PC-9 (cell line): ENCODE measurements around the gene RAB40B. TPM values are rescaled to one million over a fixed set of nuclear protein-coding genes. Genes with fewer than 3 reads are reported as not detected.

Experiments used
- BruUV-seq: library from RNA; stranded (reverse); fragments of 400-500 nt; replicated peaks from 2 replicates; lab custom pipeline; 2021; lab: Mats Ljungman, UMichigan
- CTCF ChIA-PET: fragments of 300-600 bp; sonication (Branson Sonifier 250); formaldehyde crosslinking; loops from one replicate; lab custom pipeline; 2022; ENCODE audit warnings: antibody characterized with exemption; lab: Charles Lee
- POLR2A ChIA-PET: fragments of 300-600 bp; sonication (Branson Sonifier 250); formaldehyde crosslinking; loops from one replicate; lab custom pipeline; 2022; ENCODE audit warnings: antibody characterized with exemption; ENCODE audit not compliant: unreplicated experiment; lab: Charles Lee
- DNase-seq, 2 experiments: peaks; one replicate each; pipeline versions ENCODE4 v3.0.0 to v3.0.0-alpha.2; 2015 to 2022; ENCODE audit warnings: mixed read lengths in 1 of 2
- H2AFZ ChIP-seq: fragments of 200-600 bp; sonication (generic); 2 replicates; pipeline ENCODE4 v1.8.1; 2017; ENCODE audit warnings: antibody characterized with exemption
- H3F3A ChIP-seq: fragments of 200-600 bp; sonication (generic); 2 replicates; pipeline ENCODE4 v1.8.1; 2017; ENCODE audit warnings: antibody characterized with exemption, mild to moderate bottlenecking, low read depth; ENCODE audit not compliant: insufficient read depth
- H3K27ac ChIP-seq: fragments of 200-600 bp; sonication (generic); 2 replicates; pipeline ENCODE4 v1.6.1; 2016; ENCODE audit warnings: mixed run types
- H3K27me3 ChIP-seq: fragments of 200-600 bp; sonication (generic); 2 replicates; pipeline ENCODE4 v1.6.1; 2016; ENCODE audit warnings: low read depth, mixed run types; ENCODE audit not compliant: insufficient read depth
- H3K36me3 ChIP-seq: fragments of 200-600 bp; sonication (generic); 2 replicates; pipeline ENCODE4 v1.6.1; 2016; ENCODE audit warnings: low read depth, mixed run types
- H3K4me1 ChIP-seq: fragments of 200-600 bp; sonication (generic); replicated peaks from 2 replicates; pipeline ENCODE4 v1.6.1; 2016; ENCODE audit warnings: mixed run types; ENCODE audit not compliant: insufficient read depth
- H3K4me2 ChIP-seq: fragments of 200-600 bp; sonication (generic); 2 replicates; pipeline ENCODE4 v1.6.1; 2017; ENCODE audit warnings: mixed run types
- H3K4me3 ChIP-seq: fragments of 200-600 bp; sonication (generic); 2 replicates; pipeline ENCODE4 v1.6.1; 2016; ENCODE audit warnings: mixed run types
- H3K79me2 ChIP-seq: fragments of 200-600 bp; sonication (generic); 2 replicates; pipeline ENCODE4 v1.6.1; 2017; ENCODE audit warnings: low read depth, mixed run types
- H3K9me2 ChIP-seq: fragments of 200-600 bp; sonication (generic); 2 replicates; pipeline ENCODE4 v1.8.1; 2017; ENCODE audit warnings: mild to moderate bottlenecking; ENCODE audit not compliant: insufficient read depth
- H3K9me3 ChIP-seq: fragments of 200-600 bp; sonication (generic); 2 replicates; pipeline ENCODE4 v1.8.1; 2016; ENCODE audit warnings: low read depth; ENCODE audit not compliant: insufficient read depth
- H4K20me1 ChIP-seq: fragments of 200-600 bp; sonication (generic); 2 replicates; pipeline ENCODE4 v1.8.1; 2017; ENCODE audit not compliant: insufficient read depth
- CTCF ChIP-seq: fragments of 200-600 bp; sonication (generic); conservative IDR thresholded peaks from 2 replicates; pipeline ENCODE4 v1.6.1; 2017; ENCODE audit warnings: mixed run types, antibody characterized with exemption, mild to moderate bottlenecking, moderate library complexity
- EZH2 ChIP-seq: fragments of 200-600 bp; sonication (generic); IDR thresholded peaks from 2 replicates; pipeline ENCODE4 v1.8.0; 2017; ENCODE audit warnings: antibody characterized with exemption, low read depth
- intact Hi-C: fragments of 100-400 bp; cut with micrococcal nuclease; formaldehyde crosslinking; loops from one replicate; pipeline ENCODE4 v1.10.0; 2022; ENCODE audit not compliant: unreplicated experiment
- microRNA-seq: library from miRNA; unstranded; fragments of <30 nt; microRNA quantifications from one replicate; pipeline ENCODE4 v1.2.0, GENCODE V29; 2021; ENCODE audit warnings: borderline number of aligned reads, borderline replicate concordance
- total RNA-seq: library from RNA; stranded (reverse); gene quantifications from 2 replicates; pipeline ENCODE4 v1.2.3, GENCODE V29; 2021

RAB40B gene
- total RNA-seq, 1 experiment from 2014 or later = 7.9 TPM

GRCh38 chr17:82609655-82610054 lies 88.8 kb downstream of the RAB40B start:
- H3K4me3 ChIP-seq = no peak overlapping the region
- POLR2A ChIA-PET = interaction anchor here (0.6 kb wide), 1 partner anchor 22 kb away, joined by 5 read pairs; no protein-coding TSS in a partner anchor
- H3K27ac ChIP-seq = no peak overlapping the region
- no peaks in the 10 kb centered on the region; the same call in 1 of the 2 replicates for H4K20me1 ChIP-seq
- intact Hi-C loops = no loop called here
- H3K79me2 ChIP-seq = no peaks in the 10 kb centered on the region
- no peaks in the 10 kb centered on the region for H3K4me1 ChIP-seq
- H3K9me2 ChIP-seq = no peaks in the 10 kb centered on the region
- H3F3A ChIP-seq = peaks cover 9% of the 10 kb centered on the region; the same call in 1 of the 2 replicates
- H2AFZ ChIP-seq = no peak overlapping the region
- no TSS peak for BruUV-seq
- no peaks in the 10 kb centered on the region for H3K27me3 ChIP-seq
- no peak for TF ChIP-seq CTCF
- no peak for TF ChIP-seq EZH2
- H3K4me2 ChIP-seq = no peak overlapping the region
- CTCF ChIA-PET = no interaction called here
- H3K36me3 ChIP-seq = no peaks in the 10 kb centered on the region
- no peak for DNase-seq
- no peaks in the 10 kb centered on the region for H3K9me3 ChIP-seq

- no peak overlapping the region for H3K27ac ChIP-seq
- no peak overlapping the region for H2AFZ ChIP-seq
Observed at GRCh38 chr17:82608816-82609215, 89.7 kb downstream of the RAB40B start.

GRCh38 chr17:82605939-82606600 lies 92.4 kb downstream of the RAB40B start:
- H2AFZ ChIP-seq = no peak overlapping the region
- H3F3A ChIP-seq = peaks cover 9% of the 10 kb centered on the region; the same call in 1 of the 2 replicates
- H3K9me3 ChIP-seq = no peaks in the 10 kb centered on the region
- intact Hi-C loops = no loop called here
- no peak overlapping the region for H3K4me3 ChIP-seq
- ChIA-PET CTCF (no interaction called here), POLR2A (no interaction called here)
- no peak overlapping the region for H3K27ac ChIP-seq
- TF ChIP-seq CTCF (no peak), EZH2 (no peak)
- no peaks in the 10 kb centered on the region for H3K27me3 ChIP-seq
- no peaks in the 10 kb centered on the region for H3K36me3 ChIP-seq
- no TSS peak for BruUV-seq
- H3K4me2 ChIP-seq = no peak overlapping the region
- peaks cover 6% of the 10 kb centered on the region; the same call in 1 of the 2 replicates for H4K20me1 ChIP-seq
- H3K9me2 ChIP-seq = no peaks in the 10 kb centered on the region
- H3K79me2 ChIP-seq = no peaks in the 10 kb centered on the region
- no peak for DNase-seq
- H3K4me1 ChIP-seq = no peaks in the 10 kb centered on the region

More at GRCh38 chr17:82608816-82609215, 89.7 kb downstream of the RAB40B start:
- Histone ChIP-seq H3K4me2 (no peak overlapping the region), H3K9me2 (no peaks in the 10 kb centered on the region), H3K4me3 (no peak overlapping the region), H3K27me3 (no peaks in the 10 kb centered on the region), H3K9me3 (no peaks in the 10 kb centered on the region), H3K79me2 (no peaks in the 10 kb centered on the region), H3F3A (peaks cover 9% of the 10 kb centered on the region; the same call in 1 of the 2 replicates), H3K4me1 (no peaks in the 10 kb centered on the region), H3K36me3 (no peaks in the 10 kb centered on the region), H4K20me1 (no peaks in the 10 kb centered on the region; the same call in 1 of the 2 replicates)
- TF ChIP-seq EZH2 = no peak
- no peak for TF ChIP-seq CTCF
- no TSS peak for BruUV-seq
- ChIA-PET CTCF (no interaction called here), POLR2A (no interaction called here)
- intact Hi-C loops = no loop called here
- DNase-seq = no peak

Small RNAs within 50 kb of the gene (microRNA-seq; reads per million reads assigned to microRNA genes)
- not detected for gene MIR4525

Other genes with a start within 250 kb of the RAB40B start
- 77.9 and 78.4 TPM in 2 replicates for gene CYBC1, start 247.9 kb downstream of the RAB40B start, total RNA-seq
- gene NARF, start 240.0 kb downstream of the RAB40B start, total RNA-seq = 57.2 and 58.0 TPM in 2 replicates
- gene FOXK2, start 179.0 kb downstream of the RAB40B start, total RNA-seq = 70.5 and 78.9 TPM in 2 replicates
- gene WDR45B, start 50.3 kb downstream of the RAB40B start, total RNA-seq = 65.1 and 84.9 TPM in 2 replicates
- 28.8 and 34.1 TPM in 2 replicates for gene FN3KRP, start 18.0 kb upstream of the RAB40B start, total RNA-seq
- gene FN3K, start 36.9 kb upstream of the RAB40B start, total RNA-seq = 14.0 and 22.5 TPM in 2 replicates
- gene TBCD, start 53.4 kb upstream of the RAB40B start, total RNA-seq = 111 and 115 TPM in 2 replicates
- 0.35 and 0.44 TPM in 2 replicates for gene ZNF750, start 141.3 kb upstream of the RAB40B start, total RNA-seq